Measurements from ENCODE around the gene FAM13A. TPM values are rescaled to one million over a fixed set of nuclear protein-coding genes. Genes with fewer than 3 reads are reported as not detected.
A peak's percentile ranks its signal among the peaks of the same experiment; 100 is the strongest.

FAM13A gene
- polyA plus RNA-seq, 1 experiment = 9.5 TPM

GRCh38 chr4:88803600-88804096 lies 253.3 kb downstream of the FAM13A start:
- TF ChIP-seq CTCF (IDR thresholded peaks at IDR 0.05; ENCODE audit: insufficient read depth, low read depth, low read length) = no peak
- Histone ChIP-seq H3K27me3 (ENCODE audit: control insufficient read depth, insufficient read depth, low read length) (no peaks in the 10 kb centered on the region), H3K4me3 (ENCODE audit: low read depth, low read length) (no peak overlapping the region), H3K36me3 (ENCODE audit: control insufficient read depth, insufficient read depth, low read length) (no peaks in the 10 kb centered on the region)
- ChIA-PET CTCF (no interaction called here), POLR2A (no interaction called here)
- peak; percentile 83 for DNase-seq (ENCODE audit: low read depth)

- CTCF ChIA-PET = interaction anchor here (1.0 to 2.8 kb wide), 2 partner anchors 12 to 221 kb away, joined by 3 to 6 read pairs; no protein-coding TSS in a partner anchor
- no peak for TF ChIP-seq CTCF (IDR thresholded peaks at IDR 0.05; ENCODE audit: insufficient read depth, low read depth, low read length)
Observed at GRCh38 chr4:88802585-88803286, 254.2 kb downstream of the FAM13A start.

GRCh38 chr4:88802138-88802537 lies 254.8 kb downstream of the FAM13A start:
- DNase-seq (ENCODE audit: low read depth) = no peak
- TF ChIP-seq CTCF (IDR thresholded peaks at IDR 0.05; ENCODE audit: insufficient read depth, low read depth, low read length) = no peak
- Histone ChIP-seq H3K4me3 (ENCODE audit: low read depth, low read length) (no peak overlapping the region), H3K36me3 (ENCODE audit: control insufficient read depth, insufficient read depth, low read length) (0 out of 2 replicates have a peak, but pooled peaks cover 1% of the 10 kb centered on the region), H3K27me3 (ENCODE audit: control insufficient read depth, insufficient read depth, low read length) (no peaks in the 10 kb centered on the region)
- ChIA-PET CTCF (interaction anchor here (2.8 kb wide), 1 partner anchor 11 kb away, joined by 6 read pairs; no protein-coding TSS in a partner anchor), POLR2A (no interaction called here)

More at GRCh38 chr4:88802585-88803286, 254.2 kb downstream of the FAM13A start:
- H3K4me3 ChIP-seq (ENCODE audit: low read depth, low read length) = no peak overlapping the region
- H3K36me3 ChIP-seq (ENCODE audit: control insufficient read depth, insufficient read depth, low read length) = no peaks in the 10 kb centered on the region
- no peaks in the 10 kb centered on the region for H3K27me3 ChIP-seq (ENCODE audit: control insufficient read depth, insufficient read depth, low read length)
- POLR2A ChIA-PET = no interaction called here
- no peak for DNase-seq (ENCODE audit: low read depth)

- ChIA-PET CTCF (interaction anchor here (2.3 kb wide), 1 partner anchor 261 kb away, joined by 8 read pairs; no protein-coding TSS in a partner anchor), POLR2A (no interaction called here)
Observed at GRCh38 chr4:88799900-88800299, 257.1 kb downstream of the FAM13A start.

More at GRCh38 chr4:88799900-88800299, 257.1 kb downstream of the FAM13A start:
- Histone ChIP-seq H3K36me3 (ENCODE audit: control insufficient read depth, insufficient read depth, low read length) (0 out of 2 replicates have a peak, but pooled peaks cover 1% of the 10 kb centered on the region), H3K27me3 (ENCODE audit: control insufficient read depth, insufficient read depth, low read length) (no peaks in the 10 kb centered on the region), H3K4me3 (ENCODE audit: low read depth, low read length) (no peak overlapping the region)
- no peak for DNase-seq (ENCODE audit: low read depth)
- no peak for TF ChIP-seq CTCF (IDR thresholded peaks at IDR 0.05; ENCODE audit: insufficient read depth, low read depth, low read length)

Data from BJ (cell line).